ENCODE results near the gene SCD5. TPM values are rescaled to one million over a fixed set of nuclear protein-coding genes. Genes with fewer than 3 reads are reported as not detected.

Gene SCD5
- total RNA-seq, 2 donors from 2014 or later = 0.60 to 0.65 TPM

GRCh38 chr4:82773057-82773456, 25.5 kb downstream of the SCD5 start:
- no peak for ATAC-seq
- no peak for DNase-seq
- Mint-ChIP-seq H3K36me3 (ENCODE audit: low read depth) (no peaks in the 10 kb centered on the region), H3K27ac (no peak overlapping the region), H3K27me3 (peaks cover 27% of the 10 kb centered on the region), H3K4me3 (no peak overlapping the region), H3K4me1 (no peaks in the 10 kb centered on the region)
- no peaks in the 10 kb centered on the region for H3K9me3 ChIP-seq (ENCODE audit: control insufficient read depth, low read length, poor library complexity, severe bottlenecking)

DNA sequence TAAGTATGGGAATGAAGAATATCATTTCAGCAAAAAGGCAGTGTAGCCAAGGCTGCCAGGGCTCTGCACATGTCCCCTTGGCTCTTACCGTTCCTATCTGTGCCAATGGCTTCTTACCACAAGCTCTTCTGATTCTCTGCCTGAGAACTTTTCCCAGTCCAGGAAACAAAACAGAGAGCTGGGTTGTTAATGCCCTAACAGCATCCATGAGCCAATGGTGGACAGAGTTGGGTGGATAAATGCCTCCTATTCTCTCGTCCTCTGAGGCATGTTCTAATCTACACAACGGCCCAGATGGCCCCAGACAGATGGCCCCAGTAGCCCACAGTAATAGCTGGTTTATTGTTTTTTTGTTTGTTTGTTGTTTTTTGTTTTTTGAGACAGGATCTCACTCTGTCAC, 28.0 kb downstream of the SCD5 start:
- Mint-ChIP-seq H3K36me3 (ENCODE audit: low read depth) (no peaks in the 10 kb centered on the region), H3K4me1 (no peaks in the 10 kb centered on the region), H3K27me3 (peaks cover 27% of the 10 kb centered on the region), H3K27ac (no peak overlapping the region), H3K4me3 (no peak overlapping the region)
- ATAC-seq (no peak), DNase-seq (no peak)
- no peaks in the 10 kb centered on the region for H3K9me3 ChIP-seq (ENCODE audit: control insufficient read depth, low read length, poor library complexity, severe bottlenecking)

GRCh38 chr4:82765134-82765533, 33.5 kb downstream of the SCD5 start:
- no peak for ATAC-seq
- H3K27ac Mint-ChIP-seq = no peak overlapping the region
- H3K9me3 ChIP-seq (ENCODE audit: control insufficient read depth, low read length, poor library complexity, severe bottlenecking) = no peaks in the 10 kb centered on the region
- no peak for DNase-seq
- H3K4me1 Mint-ChIP-seq = no peaks in the 10 kb centered on the region
- H3K27me3 Mint-ChIP-seq = peaks cover 8% of the 10 kb centered on the region
- no peak overlapping the region for H3K4me3 Mint-ChIP-seq
- H3K36me3 Mint-ChIP-seq (ENCODE audit: low read depth) = no peaks in the 10 kb centered on the region

GRCh38 chr4:82761229-82761628, 37.4 kb downstream of the SCD5 start:
- H3K9me3 ChIP-seq (ENCODE audit: control insufficient read depth, low read length, poor library complexity, severe bottlenecking) = no peaks in the 10 kb centered on the region
- no peak overlapping the region for H3K27ac Mint-ChIP-seq
- H3K27me3 Mint-ChIP-seq = peaks cover 19% of the 10 kb centered on the region
- no peak for ATAC-seq
- no peaks in the 10 kb centered on the region for H3K4me1 Mint-ChIP-seq
- H3K36me3 Mint-ChIP-seq (ENCODE audit: low read depth) = no peaks in the 10 kb centered on the region
- DNase-seq = no peak
- H3K4me3 Mint-ChIP-seq = no peak overlapping the region

GRCh38 chr4:82758701-82759685, 39.6 kb downstream of the SCD5 start:
- Mint-ChIP-seq H3K4me3 (no peak overlapping the region), H3K27ac (no peak overlapping the region), H3K36me3 (ENCODE audit: low read depth) (no peaks in the 10 kb centered on the region), H3K27me3 (peaks cover 31% of the 10 kb centered on the region), H3K4me1 (peaks cover 1% of the 10 kb centered on the region)
- ATAC-seq (no peak), DNase-seq (no peak)
- H3K9me3 ChIP-seq (ENCODE audit: control insufficient read depth, low read length, poor library complexity, severe bottlenecking) = no peaks in the 10 kb centered on the region

- no peaks in the 10 kb centered on the region for H3K9me3 ChIP-seq (ENCODE audit: control insufficient read depth, low read length, poor library complexity, severe bottlenecking)
- H3K4me1 Mint-ChIP-seq = peaks cover 2% of the 10 kb centered on the region
- ATAC-seq (no peak), DNase-seq (no peak)
- H3K36me3 Mint-ChIP-seq (ENCODE audit: low read depth) = no peaks in the 10 kb centered on the region
- H3K27me3 Mint-ChIP-seq = peaks cover 44% of the 10 kb centered on the region
- no peak overlapping the region for H3K27ac Mint-ChIP-seq
- no peak overlapping the region for H3K4me3 Mint-ChIP-seq
Measured at GRCh38 chr4:82756061-82756460, 42.5 kb downstream of the SCD5 start.

DNA sequence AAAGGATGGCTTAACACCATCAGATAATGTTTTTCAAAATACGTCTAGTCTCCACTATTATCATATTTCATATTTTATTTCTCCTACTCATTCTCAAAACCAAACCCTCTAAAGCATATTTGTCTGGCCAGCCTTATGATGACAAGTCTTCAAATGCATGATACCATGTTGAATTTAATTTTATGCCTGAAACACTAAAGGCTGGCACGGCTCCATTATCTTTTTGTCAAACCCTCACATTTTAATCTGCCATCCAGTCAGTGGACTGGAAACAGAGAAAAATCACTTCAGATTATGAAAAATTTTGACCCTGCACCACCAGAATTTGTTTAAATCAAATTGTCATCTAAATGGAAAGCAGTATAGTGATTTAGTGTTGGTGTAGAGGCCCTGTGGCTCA, 42.9 kb downstream of the SCD5 start:
- H3K4me3 Mint-ChIP-seq = no peak overlapping the region
- ATAC-seq = no peak
- H3K27me3 Mint-ChIP-seq = peaks cover 46% of the 10 kb centered on the region
- no peaks in the 10 kb centered on the region for H3K9me3 ChIP-seq (ENCODE audit: control insufficient read depth, low read length, poor library complexity, severe bottlenecking)
- DNase-seq = no peak
- peaks cover 2% of the 10 kb centered on the region for H3K4me1 Mint-ChIP-seq
- H3K36me3 Mint-ChIP-seq (ENCODE audit: low read depth) = no peaks in the 10 kb centered on the region
- no peak overlapping the region for H3K27ac Mint-ChIP-seq

DNA sequence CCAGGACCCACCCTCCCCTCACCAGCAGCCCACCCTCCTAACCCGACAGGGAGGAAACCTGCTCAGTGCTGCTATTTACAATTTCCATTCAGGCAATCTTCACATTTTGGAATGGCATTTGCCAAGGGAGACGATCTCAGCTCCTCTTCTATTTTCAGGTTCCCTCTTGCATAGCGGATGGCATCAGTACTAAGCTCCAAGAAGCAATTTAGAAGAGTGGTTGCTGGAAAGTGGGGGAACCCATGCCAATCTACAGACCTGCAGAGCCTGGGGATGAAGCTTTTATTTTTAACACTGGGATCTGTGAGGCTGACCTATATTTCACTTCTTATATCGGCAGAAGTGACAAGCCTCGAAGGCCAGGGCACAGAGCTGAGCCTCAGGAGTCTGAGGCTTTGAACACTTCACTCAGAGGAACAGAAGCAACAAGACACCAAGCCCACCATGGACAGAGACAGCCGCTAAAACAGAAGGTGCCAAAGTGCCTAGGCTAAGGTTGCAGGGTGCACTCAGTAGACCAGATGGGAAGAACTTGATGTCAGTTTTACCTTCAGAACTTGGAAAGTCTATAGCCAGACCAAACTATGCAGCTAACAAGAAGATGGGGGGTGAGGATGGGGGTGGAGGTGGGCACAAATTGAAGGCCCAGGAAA, 44.0 kb downstream of the SCD5 start:
- no peak overlapping the region for H3K4me3 Mint-ChIP-seq
- no peak overlapping the region for H3K27ac Mint-ChIP-seq
- DNase-seq (no peak), ATAC-seq (no peak)
- H3K36me3 Mint-ChIP-seq (ENCODE audit: low read depth) = no peaks in the 10 kb centered on the region
- peaks cover 2% of the 10 kb centered on the region for H3K4me1 Mint-ChIP-seq
- no peaks in the 10 kb centered on the region for H3K9me3 ChIP-seq (ENCODE audit: control insufficient read depth, low read length, poor library complexity, severe bottlenecking)
- peaks cover 35% of the 10 kb centered on the region for H3K27me3 Mint-ChIP-seq

GRCh38 chr4:82753725-82754410, 44.7 kb downstream of the SCD5 start:
- Mint-ChIP-seq H3K27me3 (peaks cover 30% of the 10 kb centered on the region), H3K36me3 (ENCODE audit: low read depth) (no peaks in the 10 kb centered on the region), H3K4me1 (peaks cover 2% of the 10 kb centered on the region), H3K4me3 (no peak overlapping the region), H3K27ac (no peak overlapping the region)
- DNase-seq = no peak
- H3K9me3 ChIP-seq (ENCODE audit: control insufficient read depth, low read length, poor library complexity, severe bottlenecking) = no peaks in the 10 kb centered on the region
- ATAC-seq = no peak

- Mint-ChIP-seq H3K27ac (no peak overlapping the region), H3K4me1 (peaks cover 2% of the 10 kb centered on the region), H3K36me3 (ENCODE audit: low read depth) (no peaks in the 10 kb centered on the region), H3K27me3 (peaks cover 29% of the 10 kb centered on the region), H3K4me3 (no peak overlapping the region)
- no peaks in the 10 kb centered on the region for H3K9me3 ChIP-seq (ENCODE audit: control insufficient read depth, low read length, poor library complexity, severe bottlenecking)
- DNase-seq (no peak), ATAC-seq (no peak)
Measured at GRCh38 chr4:82753238-82753637, 45.4 kb downstream of the SCD5 start.

DNA sequence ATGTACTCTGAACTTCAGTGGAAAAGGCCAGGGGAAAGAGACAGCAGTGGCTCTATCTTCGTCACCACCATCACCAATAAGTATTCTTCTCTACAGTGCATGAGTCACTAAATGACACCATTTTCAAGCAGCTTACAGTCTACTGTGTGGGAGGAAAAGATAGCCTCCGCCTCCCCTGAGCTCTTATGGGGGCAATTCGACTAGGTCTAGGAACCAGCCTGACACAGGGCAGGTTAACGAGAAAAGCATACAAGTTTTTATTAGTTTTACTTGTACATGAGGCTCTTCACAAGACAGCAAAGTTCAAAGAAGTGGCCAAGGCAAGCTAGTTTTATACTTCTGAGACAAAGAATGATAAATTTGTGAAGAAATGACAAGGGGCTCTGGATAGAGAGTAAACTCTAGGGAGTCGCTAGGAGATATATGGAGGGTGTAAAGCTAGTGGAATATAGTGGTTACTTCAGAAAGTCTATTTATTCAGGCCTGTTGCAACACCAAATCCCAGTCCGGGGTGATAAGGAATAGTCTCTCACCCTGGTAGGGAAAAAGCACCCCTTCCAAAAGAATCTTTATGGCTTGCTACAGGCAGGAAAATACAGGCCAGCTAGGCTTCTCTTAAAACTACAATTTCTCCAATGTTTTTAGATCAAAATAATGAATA, 49.7 kb downstream of the SCD5 start:
- no peak overlapping the region for H3K4me3 Mint-ChIP-seq
- no peak for DNase-seq
- no peaks in the 10 kb centered on the region for H3K9me3 ChIP-seq (ENCODE audit: control insufficient read depth, low read length, poor library complexity, severe bottlenecking)
- peaks cover under 1% of the 10 kb centered on the region for H3K4me1 Mint-ChIP-seq
- no peak overlapping the region for H3K27ac Mint-ChIP-seq
- H3K27me3 Mint-ChIP-seq = peaks cover 46% of the 10 kb centered on the region
- no peak for ATAC-seq
- no peaks in the 10 kb centered on the region for H3K36me3 Mint-ChIP-seq (ENCODE audit: low read depth)

DNA sequence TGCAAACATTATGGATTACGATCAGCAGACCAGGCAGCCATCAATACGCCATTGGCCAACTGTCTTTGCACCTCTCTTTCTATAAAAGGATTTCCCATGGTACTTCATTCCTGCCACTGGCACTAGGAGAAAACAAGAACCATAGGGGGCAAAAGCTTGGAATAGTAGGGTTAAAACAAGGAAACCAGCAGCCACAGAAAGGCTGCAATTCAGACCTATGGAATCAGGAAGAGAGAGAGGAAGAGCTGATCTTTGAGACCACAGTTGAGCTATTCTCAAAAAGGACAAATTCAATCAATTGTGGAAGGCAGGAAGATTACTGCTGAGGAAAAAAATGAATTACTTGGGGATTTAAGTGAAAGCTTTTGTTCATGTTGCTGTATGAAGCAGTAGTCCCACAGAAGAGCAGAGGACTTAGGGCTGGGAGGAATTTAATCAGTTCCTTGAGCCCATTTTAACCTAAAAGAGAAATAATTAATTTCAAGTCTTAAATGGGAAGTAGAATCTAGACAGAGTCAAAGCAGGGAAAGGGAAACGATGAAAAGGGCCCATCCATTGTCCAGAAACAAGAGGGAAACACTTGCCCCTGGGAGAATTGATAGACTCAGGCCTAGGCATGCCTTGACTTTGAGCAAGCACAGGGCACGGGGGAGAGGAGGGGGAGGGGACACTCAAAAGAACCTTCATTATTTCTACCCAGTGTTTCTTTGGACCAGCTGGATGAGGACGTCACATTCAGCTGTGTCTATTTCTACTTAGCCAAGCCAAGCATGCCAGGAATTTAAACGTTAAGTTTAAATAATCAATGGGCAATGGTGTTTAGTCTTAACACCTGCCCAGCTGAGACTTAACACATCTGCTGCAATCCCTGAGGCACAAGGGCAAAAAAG, 50.7 kb downstream of the SCD5 start:
- no peak for DNase-seq
- no peak for ATAC-seq
- Mint-ChIP-seq H3K27me3 (peaks cover 41% of the 10 kb centered on the region), H3K4me1 (no peaks in the 10 kb centered on the region), H3K4me3 (no peak overlapping the region), H3K27ac (no peak overlapping the region), H3K36me3 (ENCODE audit: low read depth) (no peaks in the 10 kb centered on the region)
- H3K9me3 ChIP-seq (ENCODE audit: control insufficient read depth, low read length, poor library complexity, severe bottlenecking) = no peaks in the 10 kb centered on the region
